Measurements from ENCODE around the gene RNF31.

- no peak for TF ChIP-seq YY1 (IDR thresholded peaks at IDR 0.05; ENCODE audit: insufficient read depth, insufficient read length)
- TF ChIP-seq ZNF274 (IDR thresholded peaks at IDR 0.05; ENCODE audit: low read depth, low read length) = no peak
- no peak for TF ChIP-seq SUZ12 (IDR thresholded peaks at IDR 0.05; ENCODE audit: extremely low read depth, insufficient read depth, insufficient read length)
Observed at GRCh38 chr14:24185026-24185425, 37.7 kb downstream of the RNF31 start.

All from NT2/D1 (cell line).